ENCODE measurements around the gene ZNF839. TPM values are rescaled to one million over a fixed set of nuclear protein-coding genes. Genes with fewer than 3 reads are reported as not detected.

ZNF839 gene
- polyA plus RNA-seq, 1 experiment = 9.0 TPM

GRCh38 chr14:102317564-102318248 lies 1.8 kb upstream of the ZNF839 start:
- ChIA-PET POLR2A (no interaction called here), CTCF (interaction anchor here (0.6 to 2.4 kb wide), 6 partner anchors 11 to 356 kb away, joined by 3 to 8 read pairs (median 4); no protein-coding TSS in a partner anchor)
- no peak for DNase-seq (ENCODE audit: low read depth)
- no peaks in the 10 kb centered on the region for H3K27me3 ChIP-seq (ENCODE audit: control insufficient read depth, insufficient read depth, low read length)
- no peaks in the 10 kb centered on the region for H3K36me3 ChIP-seq (ENCODE audit: control insufficient read depth, insufficient read depth, low read length)
- peak overlapping the region; percentile 45 for H3K4me3 ChIP-seq (ENCODE audit: low read depth, low read length)
- TF ChIP-seq CTCF (IDR thresholded peaks at IDR 0.05; ENCODE audit: insufficient read depth, low read depth, low read length) = no peak

GRCh38 chr14:102318781-102319276 lies 717 bp upstream of the ZNF839 start:
- CTCF ChIA-PET = interaction anchor here (1.1 kb wide), 1 partner anchor 197 kb away, joined by 3 read pairs; no protein-coding TSS in a partner anchor
- no peaks in the 10 kb centered on the region for H3K27me3 ChIP-seq (ENCODE audit: control insufficient read depth, insufficient read depth, low read length)
- H3K4me3 ChIP-seq (ENCODE audit: low read depth, low read length) = peak overlapping the region; percentile 65
- no peak for TF ChIP-seq CTCF (IDR thresholded peaks at IDR 0.05; ENCODE audit: insufficient read depth, low read depth, low read length)
- no peak for DNase-seq (ENCODE audit: low read depth)
- POLR2A ChIA-PET = no interaction called here
- H3K36me3 ChIP-seq (ENCODE audit: control insufficient read depth, insufficient read depth, low read length) = no peaks in the 10 kb centered on the region

- H3K27me3 ChIP-seq (ENCODE audit: control insufficient read depth, insufficient read depth, low read length) = no peaks in the 10 kb centered on the region
- H3K36me3 ChIP-seq (ENCODE audit: control insufficient read depth, insufficient read depth, low read length) = no peaks in the 10 kb centered on the region
- peak overlapping the region; percentile 65 for H3K4me3 ChIP-seq (ENCODE audit: low read depth, low read length)
- ChIA-PET POLR2A (interaction anchor here (0.6 to 0.8 kb wide), 2 partner anchors 241 to 475 kb away, joined by 3 read pairs; no protein-coding TSS in a partner anchor), CTCF (interaction anchor here (0.8 to 1.0 kb wide), 2 partner anchors 89 to 224 kb away, joined by 3 read pairs; no protein-coding TSS in a partner anchor)
- no peak for DNase-seq (ENCODE audit: low read depth)
- no peak for TF ChIP-seq CTCF (IDR thresholded peaks at IDR 0.05; ENCODE audit: insufficient read depth, low read depth, low read length)
These were observed 601 bp downstream of the ZNF839 start for GRCh38 chr14:102320033-102320660.

GRCh38 chr14:102320671-102321455 lies 1.3 kb downstream of the ZNF839 start:
- peaks cover under 1% of the 10 kb centered on the region for H3K36me3 ChIP-seq (ENCODE audit: control insufficient read depth, insufficient read depth, low read length)
- CTCF ChIA-PET = interaction anchor here (1.0 to 1.6 kb wide), 4 partner anchors 10 to 359 kb away, joined by 3 to 7 read pairs (median 4); no protein-coding TSS in a partner anchor
- no peak for DNase-seq (ENCODE audit: low read depth)
- no peak for TF ChIP-seq CTCF (IDR thresholded peaks at IDR 0.05; ENCODE audit: insufficient read depth, low read depth, low read length)
- POLR2A ChIA-PET = interaction anchor here (0.8 kb wide), 1 partner anchor 242 kb away, joined by 3 read pairs; no protein-coding TSS in a partner anchor
- peak overlapping the region; percentile 65 for H3K4me3 ChIP-seq (ENCODE audit: low read depth, low read length)
- no peaks in the 10 kb centered on the region for H3K27me3 ChIP-seq (ENCODE audit: control insufficient read depth, insufficient read depth, low read length)

All from BJ (cell line).